ENCODE results near the gene STON1. TPM values are rescaled to one million over a fixed set of nuclear protein-coding genes. Genes with fewer than 3 reads are reported as not detected.

Gene STON1
- total RNA-seq, 1 donor from 2014 or later: 51.7 TPM

GRCh38 chr2:48528431-48528830 is 1.5 kb upstream of the STON1 start:
- peaks cover 9% of the 10 kb centered on the region for H3K27me3 Mint-ChIP-seq (ENCODE audit: insufficient read depth, low read depth)
- peak overlapping the region; percentile 73 for H3K27ac ChIP-seq
- peaks cover 36% of the 10 kb centered on the region for H3K4me1 ChIP-seq
- H3K4me3 ChIP-seq: no peak overlapping the region
- H3K79me2 ChIP-seq (ENCODE audit: low read depth): peaks cover 34% of the 10 kb centered on the region
- H4K20me1 ChIP-seq (ENCODE audit: low read depth): peaks cover 8% of the 10 kb centered on the region
- no peaks in the 10 kb centered on the region for H3K36me3 Mint-ChIP-seq
- H3K9ac ChIP-seq: no peak overlapping the region
- peaks cover 45% of the 10 kb centered on the region for H3F3A ChIP-seq (ENCODE audit: low read depth)
- peaks cover 36% of the 10 kb centered on the region for H3K4me1 Mint-ChIP-seq
- DNase-seq (ENCODE audit: low spot score): no peak
- H3K4me2 ChIP-seq: peak overlapping the region; percentile 44
- TF ChIP-seq EZH2phosphoT487 (IDR thresholded peaks at IDR 0.05): no peak
- no peak for TF ChIP-seq EZH2 (IDR thresholded peaks at IDR 0.05)
- no peak for TF ChIP-seq CTCF (IDR thresholded peaks at IDR 0.05)
- H2AFZ ChIP-seq (replicated peaks): no peak overlapping the region
- no peaks in the 10 kb centered on the region for H3K27me3 ChIP-seq
- no peaks in the 10 kb centered on the region for H3K9me3 Mint-ChIP-seq
- no peak overlapping the region for H3K27ac Mint-ChIP-seq
- H3K36me3 ChIP-seq: no peaks in the 10 kb centered on the region
- no peaks in the 10 kb centered on the region for H3K9me3 ChIP-seq (ENCODE audit: low read depth)
- H3K4me3 Mint-ChIP-seq: peak overlapping the region; percentile 91

GRCh38 chr2:48529194-48529593 is 760 bp upstream of the STON1 start:
- peak; percentile 45 for DNase-seq (ENCODE audit: low spot score)
- Mint-ChIP-seq H3K4me3 (peak overlapping the region; percentile 91), H3K27me3 (ENCODE audit: insufficient read depth, low read depth) (peaks cover 9% of the 10 kb centered on the region), H3K4me1 (peaks cover 36% of the 10 kb centered on the region), H3K36me3 (no peaks in the 10 kb centered on the region), H3K27ac (no peak overlapping the region), H3K9me3 (no peaks in the 10 kb centered on the region)
- Histone ChIP-seq H2AFZ (replicated peaks) (no peak overlapping the region), H3K4me2 (peak overlapping the region; percentile 95), H3K9ac (no peak overlapping the region), H3K27ac (no peak overlapping the region), H3K4me1 (peaks cover 36% of the 10 kb centered on the region), H3K36me3 (no peaks in the 10 kb centered on the region), H3K4me3 (peak overlapping the region; percentile 83), H3F3A (ENCODE audit: low read depth) (peaks cover 45% of the 10 kb centered on the region), H3K27me3 (no peaks in the 10 kb centered on the region), H4K20me1 (ENCODE audit: low read depth) (peaks cover 12% of the 10 kb centered on the region), H3K79me2 (ENCODE audit: low read depth) (peaks cover 41% of the 10 kb centered on the region), H3K9me3 (ENCODE audit: low read depth) (no peaks in the 10 kb centered on the region)
- TF ChIP-seq EZH2 (IDR thresholded peaks at IDR 0.05): no peak
- TF ChIP-seq EZH2phosphoT487 (IDR thresholded peaks at IDR 0.05): no peak
- no peak for TF ChIP-seq CTCF (IDR thresholded peaks at IDR 0.05)

- Histone ChIP-seq H3K27me3 (no peaks in the 10 kb centered on the region), H3K4me3 (peak overlapping the region; percentile 83), H3K79me2 (ENCODE audit: low read depth) (peaks cover 45% of the 10 kb centered on the region), H3K4me1 (peaks cover 36% of the 10 kb centered on the region), H3K9me3 (ENCODE audit: low read depth) (no peaks in the 10 kb centered on the region), H2AFZ (replicated peaks) (peak overlapping the region; percentile 45), H3F3A (ENCODE audit: low read depth) (peaks cover 45% of the 10 kb centered on the region), H3K9ac (no peak overlapping the region), H3K4me2 (peak overlapping the region; percentile 95), H3K36me3 (no peaks in the 10 kb centered on the region), H4K20me1 (ENCODE audit: low read depth) (peaks cover 17% of the 10 kb centered on the region), H3K27ac (no peak overlapping the region)
- H3K27ac Mint-ChIP-seq: peak overlapping the region; percentile 82
- peaks cover 36% of the 10 kb centered on the region for H3K4me1 Mint-ChIP-seq
- no peak for TF ChIP-seq EZH2 (IDR thresholded peaks at IDR 0.05)
- no peak for TF ChIP-seq CTCF (IDR thresholded peaks at IDR 0.05)
- TF ChIP-seq EZH2phosphoT487 (IDR thresholded peaks at IDR 0.05): no peak
- H3K9me3 Mint-ChIP-seq: no peaks in the 10 kb centered on the region
- peaks cover 9% of the 10 kb centered on the region for H3K27me3 Mint-ChIP-seq (ENCODE audit: insufficient read depth, low read depth)
- DNase-seq (ENCODE audit: low spot score): no peak
- H3K4me3 Mint-ChIP-seq: peak overlapping the region; percentile 91
- no peaks in the 10 kb centered on the region for H3K36me3 Mint-ChIP-seq
Measured at GRCh38 chr2:48529676-48530032, 300 bp upstream of the STON1 start.
